Germinal center (tissue), 1 donor: ENCODE results near the gene UBAP2.
A peak's percentile ranks its signal among the peaks of the same experiment; 100 is the strongest.

Source experiments
- DNase-seq: peaks from one replicate; pipeline ENCODE4 v3.0.0; 2012; ENCODE audit warnings: mixed read lengths, low spot score

Gene UBAP2, protein sequence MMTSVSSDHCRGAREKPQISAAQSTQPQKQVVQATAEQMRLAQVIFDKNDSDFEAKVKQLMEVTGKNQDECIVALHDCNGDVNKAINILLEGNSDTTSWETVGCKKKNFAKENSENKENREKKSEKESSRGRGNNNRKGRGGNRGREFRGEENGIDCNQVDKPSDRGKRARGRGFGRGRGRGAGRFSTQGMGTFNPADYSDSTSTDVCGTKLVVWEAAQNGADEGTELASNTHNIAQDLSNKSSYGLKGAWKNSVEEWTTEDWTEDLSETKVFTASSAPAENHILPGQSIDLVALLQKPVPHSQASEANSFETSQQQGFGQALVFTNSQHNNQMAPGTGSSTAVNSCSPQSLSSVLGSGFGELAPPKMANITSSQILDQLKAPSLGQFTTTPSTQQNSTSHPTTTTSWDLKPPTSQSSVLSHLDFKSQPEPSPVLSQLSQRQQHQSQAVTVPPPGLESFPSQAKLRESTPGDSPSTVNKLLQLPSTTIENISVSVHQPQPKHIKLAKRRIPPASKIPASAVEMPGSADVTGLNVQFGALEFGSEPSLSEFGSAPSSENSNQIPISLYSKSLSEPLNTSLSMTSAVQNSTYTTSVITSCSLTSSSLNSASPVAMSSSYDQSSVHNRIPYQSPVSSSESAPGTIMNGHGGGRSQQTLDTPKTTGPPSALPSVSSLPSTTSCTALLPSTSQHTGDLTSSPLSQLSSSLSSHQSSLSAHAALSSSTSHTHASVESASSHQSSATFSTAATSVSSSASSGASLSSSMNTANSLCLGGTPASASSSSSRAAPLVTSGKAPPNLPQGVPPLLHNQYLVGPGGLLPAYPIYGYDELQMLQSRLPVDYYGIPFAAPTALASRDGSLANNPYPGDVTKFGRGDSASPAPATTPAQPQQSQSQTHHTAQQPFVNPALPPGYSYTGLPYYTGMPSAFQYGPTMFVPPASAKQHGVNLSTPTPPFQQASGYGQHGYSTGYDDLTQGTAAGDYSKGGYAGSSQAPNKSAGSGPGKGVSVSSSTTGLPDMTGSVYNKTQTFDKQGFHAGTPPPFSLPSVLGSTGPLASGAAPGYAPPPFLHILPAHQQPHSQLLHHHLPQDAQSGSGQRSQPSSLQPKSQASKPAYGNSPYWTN

GRCh38 chr9:34048727-34049629 is at the start of gene UBAP2:
TSS of gene UBAP2 (minus strand) at chr9:34048887. CDS start at chr9:34017148, 31,739 bp downstream.
- DNase-seq, result peak; percentile 92

- peak; percentile 88 for DNase-seq
These were observed 49.6 kb upstream of the UBAP2 start for GRCh38 chr9:34098307-34098706.

- peak; percentile 81 for DNase-seq
These were observed 49.2 kb upstream of the UBAP2 start for GRCh38 chr9:34097865-34098264.

GRCh38 chr9:34096751-34097150 is 48.1 kb upstream of the UBAP2 start:
- no peak for DNase-seq

- no peak for DNase-seq
These were observed 44.9 kb upstream of the UBAP2 start for GRCh38 chr9:34093578-34093977.

DNA sequence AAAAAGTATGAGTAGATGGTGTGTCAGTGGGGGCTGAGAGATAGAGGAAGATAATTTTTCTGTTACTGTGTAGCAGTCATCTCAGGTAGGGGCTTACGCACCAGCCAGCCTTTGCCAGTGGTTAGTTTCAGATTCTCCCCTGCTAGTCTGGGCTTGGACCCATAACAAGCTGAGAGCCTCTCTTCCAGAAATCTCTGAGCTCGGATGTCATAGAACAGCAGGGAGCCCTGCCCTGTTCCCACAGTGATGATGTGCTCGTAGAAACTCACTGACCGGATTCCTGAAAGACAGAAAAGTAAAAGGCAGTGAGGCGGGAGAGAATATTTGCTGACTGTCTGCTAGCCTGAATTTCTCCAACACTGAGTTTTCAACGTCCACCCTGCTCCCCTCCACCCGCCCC is 40.6 kb upstream of the UBAP2 start:
- DNase-seq, result no peak

GRCh38 chr9:34087370-34087769 is 38.7 kb upstream of the UBAP2 start:
- DNase-seq, result peak; percentile 44

- no peak for DNase-seq
These were observed 38.2 kb upstream of the UBAP2 start for GRCh38 chr9:34086864-34087263.

- DNase-seq, result no peak
These were observed 37.2 kb upstream of the UBAP2 start for GRCh38 chr9:34085581-34086500.

DNA sequence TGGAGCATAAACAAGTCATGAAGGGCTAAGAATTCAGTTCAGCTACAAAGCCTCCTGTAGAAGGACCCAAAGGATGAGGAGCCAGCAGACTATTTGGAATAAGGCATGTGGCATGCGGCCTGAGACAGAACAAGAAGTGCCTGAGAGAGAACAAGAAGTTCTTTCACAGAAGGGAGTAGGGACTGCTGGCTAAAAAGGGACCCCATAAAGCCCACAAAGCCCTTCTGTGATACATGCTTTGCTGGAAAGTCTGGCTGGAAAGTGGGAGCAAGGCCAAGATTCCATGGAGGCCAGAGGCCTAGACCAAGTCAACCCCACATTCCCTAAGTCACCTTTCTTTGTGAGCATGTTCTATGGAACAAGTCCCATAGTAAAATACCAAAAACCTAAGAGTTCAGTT is 35.9 kb upstream of the UBAP2 start:
- DNase-seq, result no peak

DNA sequence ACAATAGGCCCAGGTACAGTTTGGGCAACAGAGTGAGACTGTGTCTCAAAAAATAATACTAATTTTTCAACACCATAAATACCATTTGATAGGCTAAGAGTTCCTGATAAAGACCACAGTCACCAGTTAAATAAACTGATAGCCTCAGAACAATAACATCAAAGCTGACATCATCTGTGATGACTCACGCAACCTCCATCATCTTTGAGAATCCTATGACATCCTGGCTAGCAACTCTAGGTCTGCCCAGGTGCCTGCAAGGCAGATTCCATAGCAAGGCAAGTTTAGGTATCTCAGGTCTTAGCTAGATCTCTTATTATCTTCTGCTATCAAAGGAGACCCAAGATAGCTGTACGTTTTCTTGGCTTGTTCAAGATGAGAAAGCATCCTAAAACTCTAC is 30.5 kb upstream of the UBAP2 start:
- DNase-seq, result no peak

GRCh38 chr9:34072868-34073590 is 24.3 kb upstream of the UBAP2 start:
- no peak for DNase-seq

GRCh38 chr9:34072410-34072809 is 23.7 kb upstream of the UBAP2 start:
- DNase-seq, result no peak

GRCh38 chr9:34070606-34071324 is 22.1 kb upstream of the UBAP2 start:
- no peak for DNase-seq

DNA sequence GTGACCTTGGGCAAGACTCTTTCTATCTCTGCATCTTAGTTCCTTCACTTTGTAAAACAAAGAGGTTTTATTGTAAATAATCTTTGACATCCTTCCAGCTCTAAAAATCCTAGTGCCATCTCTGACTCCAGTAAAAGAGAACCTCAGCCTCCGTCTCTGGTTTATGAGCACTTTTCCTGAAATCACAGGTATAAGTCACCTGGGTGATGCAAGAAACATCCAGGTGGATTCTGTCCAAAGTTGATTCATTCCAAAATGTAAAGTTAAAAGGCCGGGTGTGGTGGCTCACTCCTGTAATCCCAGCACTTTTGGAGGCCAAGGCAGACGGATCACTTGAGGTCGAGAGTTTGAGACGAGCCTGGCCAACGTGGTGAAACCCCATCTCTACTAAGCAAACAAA is 21.1 kb upstream of the UBAP2 start:
- no peak for DNase-seq

- no peak for DNase-seq
These were observed 16.9 kb upstream of the UBAP2 start for GRCh38 chr9:34065541-34065940.

DNA sequence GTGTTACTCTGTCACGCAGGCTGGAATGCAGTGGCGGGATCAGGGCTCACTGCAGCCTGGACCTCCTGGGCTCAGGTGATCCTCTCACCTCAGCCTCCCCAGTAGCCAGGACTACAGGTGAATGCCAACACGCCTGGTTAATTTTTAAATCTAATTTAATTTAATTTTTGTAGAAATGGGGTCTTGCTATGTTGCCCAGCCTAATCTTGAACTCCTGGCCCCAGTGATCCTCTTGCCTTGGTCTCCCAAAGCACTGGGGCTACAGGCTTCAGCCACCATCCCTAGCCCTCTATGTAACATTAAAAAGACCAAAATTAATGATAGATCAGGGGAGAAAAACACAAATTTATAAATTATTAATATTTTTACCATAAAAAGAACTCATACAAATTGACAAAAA is 11.3 kb upstream of the UBAP2 start:
- no peak for DNase-seq

- DNase-seq, result no peak
These were observed 10.6 kb upstream of the UBAP2 start for GRCh38 chr9:34059281-34059680.
